Measurements from ENCODE around the gene PTGFRN.

PTGFRN gene

GRCh38 chr1:116940814-116941599, 31.3 kb downstream of the PTGFRN start:
- POLR2A ChIA-PET = no interaction called here
- CTCF ChIA-PET = no interaction called here
- TF ChIP-seq SP1 (IDR thresholded peaks at IDR 0.05) (no peak), PKNOX1 (IDR thresholded peaks at IDR 0.05) (no peak), ELF4 (IDR thresholded peaks at IDR 0.05) (no peak), BHLHE40 (IDR thresholded peaks at IDR 0.05; ENCODE audit: borderline replicate concordance) (no peak), TARDBP (IDR thresholded peaks at IDR 0.05) (no peak), ZNF384 (IDR thresholded peaks at IDR 0.05) (no peak), HDGF (IDR thresholded peaks at IDR 0.05; ENCODE audit: borderline replicate concordance) (no peak), FOXK2 (IDR thresholded peaks at IDR 0.05) (no peak), FOXA1 (IDR thresholded peaks at IDR 0.05) (no peak), SUZ12 (IDR thresholded peaks at IDR 0.05) (no peak)
- DNase-seq (ENCODE audit: extremely low spot score) = no peak

GRCh38 chr1:116941670-116942069, 32.0 kb downstream of the PTGFRN start:
- DNase-seq (ENCODE audit: extremely low spot score) = no peak
- TF ChIP-seq L3MBTL2 (conservative IDR thresholded peaks at IDR 0.05) (no peak), ARNT (IDR thresholded peaks at IDR 0.05) (no peak), NFRKB (IDR thresholded peaks at IDR 0.05) (no peak), LEF1 (IDR thresholded peaks at IDR 0.05; ENCODE audit: borderline replicate concordance) (no peak), CTBP1 (IDR thresholded peaks at IDR 0.05; ENCODE audit: borderline replicate concordance) (no peak), TARDBP (IDR thresholded peaks at IDR 0.05) (no peak), SP1 (IDR thresholded peaks at IDR 0.05) (no peak), HDGF (IDR thresholded peaks at IDR 0.05; ENCODE audit: borderline replicate concordance) (no peak), ZNF384 (IDR thresholded peaks at IDR 0.05) (no peak), FOXK2 (IDR thresholded peaks at IDR 0.05) (no peak), SUZ12 (IDR thresholded peaks at IDR 0.05) (no peak), PKNOX1 (IDR thresholded peaks at IDR 0.05) (no peak)
- CTCF ChIA-PET = no interaction called here
- POLR2A ChIA-PET = no interaction called here

- no peak for TF ChIP-seq NFRKB (IDR thresholded peaks at IDR 0.05)
- no peak for TF ChIP-seq FOXM1 (IDR thresholded peaks at IDR 0.05; ENCODE audit: borderline replicate concordance)
- no peak for TF ChIP-seq PKNOX1 (IDR thresholded peaks at IDR 0.05)
- TF ChIP-seq L3MBTL2 (conservative IDR thresholded peaks at IDR 0.05) = no peak
- no peak for TF ChIP-seq SUZ12 (IDR thresholded peaks at IDR 0.05)
- TF ChIP-seq FOXA1 (IDR thresholded peaks at IDR 0.05) = no peak
- TF ChIP-seq ZNF384 (IDR thresholded peaks at IDR 0.05) = no peak
- no peak for TF ChIP-seq CTBP1 (IDR thresholded peaks at IDR 0.05; ENCODE audit: borderline replicate concordance)
- no peak for TF ChIP-seq TARDBP (IDR thresholded peaks at IDR 0.05)
- no peak for DNase-seq (ENCODE audit: extremely low spot score)
- ChIA-PET POLR2A (no interaction called here), CTCF (no interaction called here)
Observed at GRCh38 chr1:116942344-116942743, 32.6 kb downstream of the PTGFRN start.

- no peak for DNase-seq (ENCODE audit: extremely low spot score)
- POLR2A ChIA-PET = no interaction called here
- CTCF ChIA-PET = no interaction called here
- no peak for TF ChIP-seq ELF4 (IDR thresholded peaks at IDR 0.05)
- TF ChIP-seq LEF1 (IDR thresholded peaks at IDR 0.05; ENCODE audit: borderline replicate concordance) = no peak
- TF ChIP-seq FOXM1 (IDR thresholded peaks at IDR 0.05; ENCODE audit: borderline replicate concordance) = no peak
- TF ChIP-seq PKNOX1 (IDR thresholded peaks at IDR 0.05) = no peak
- no peak for TF ChIP-seq SP1 (IDR thresholded peaks at IDR 0.05)
- TF ChIP-seq CTBP1 (IDR thresholded peaks at IDR 0.05; ENCODE audit: borderline replicate concordance) = no peak
- TF ChIP-seq HDGF (IDR thresholded peaks at IDR 0.05; ENCODE audit: borderline replicate concordance) = no peak
- TF ChIP-seq ARNT (IDR thresholded peaks at IDR 0.05) = no peak
- no peak for TF ChIP-seq FOXA1 (IDR thresholded peaks at IDR 0.05)
- no peak for TF ChIP-seq FOXK2 (IDR thresholded peaks at IDR 0.05)
- TF ChIP-seq TARDBP (IDR thresholded peaks at IDR 0.05) = no peak
- no peak for TF ChIP-seq L3MBTL2 (conservative IDR thresholded peaks at IDR 0.05)
- TF ChIP-seq ZNF384 (IDR thresholded peaks at IDR 0.05) = no peak
- TF ChIP-seq BHLHE40 (IDR thresholded peaks at IDR 0.05; ENCODE audit: borderline replicate concordance) = no peak
- no peak for TF ChIP-seq SUZ12 (IDR thresholded peaks at IDR 0.05)
- no peak for TF ChIP-seq NFRKB (IDR thresholded peaks at IDR 0.05)
Observed at GRCh38 chr1:116943438-116943837, 33.7 kb downstream of the PTGFRN start.

GRCh38 chr1:116944613-116945012, 34.9 kb downstream of the PTGFRN start:
- no peak for TF ChIP-seq TARDBP (IDR thresholded peaks at IDR 0.05)
- TF ChIP-seq SUZ12 (IDR thresholded peaks at IDR 0.05) = no peak
- TF ChIP-seq PKNOX1 (IDR thresholded peaks at IDR 0.05) = no peak
- TF ChIP-seq ARNT (IDR thresholded peaks at IDR 0.05) = no peak
- no peak for TF ChIP-seq ELF4 (IDR thresholded peaks at IDR 0.05)
- TF ChIP-seq LEF1 (IDR thresholded peaks at IDR 0.05; ENCODE audit: borderline replicate concordance) = no peak
- TF ChIP-seq NFRKB (IDR thresholded peaks at IDR 0.05) = no peak
- no peak for TF ChIP-seq FOXA1 (IDR thresholded peaks at IDR 0.05)
- TF ChIP-seq FOXM1 (IDR thresholded peaks at IDR 0.05; ENCODE audit: borderline replicate concordance) = no peak
- no peak for TF ChIP-seq L3MBTL2 (conservative IDR thresholded peaks at IDR 0.05)
- TF ChIP-seq ZNF384 (IDR thresholded peaks at IDR 0.05) = no peak
- TF ChIP-seq CTBP1 (IDR thresholded peaks at IDR 0.05; ENCODE audit: borderline replicate concordance) = no peak
- no peak for TF ChIP-seq BHLHE40 (IDR thresholded peaks at IDR 0.05; ENCODE audit: borderline replicate concordance)
- no peak for TF ChIP-seq FOXK2 (IDR thresholded peaks at IDR 0.05)
- ChIA-PET POLR2A (no interaction called here), CTCF (no interaction called here)
- DNase-seq (ENCODE audit: extremely low spot score) = no peak

Measured in HEK293T (cell line).